ENCODE data around the gene LRRC3B. TPM values are rescaled to one million over a fixed set of nuclear protein-coding genes. Genes with fewer than 3 reads are reported as not detected.
A peak's percentile ranks its signal among the peaks of the same experiment; 100 is the strongest.

The LRRC3B gene
- not detected for total RNA-seq
- long read RNA-seq = 0 reads

GRCh38 chr3:26622621-26623418 is at the start of gene LRRC3B:
Gene LRRC3B (plus strand): TSS chr3:26622772. CDS start chr3:26709673, 86,901 bp downstream.
- Histone ChIP-seq H3K4me3 (no peak within 1 kb of the TSS), H3K27ac (no peak within 1 kb of the TSS), H3K36me3 (no peaks in the 10 kb centered on the region), H3K4me1 (no peaks in the 10 kb centered on the region), H3K27me3 (no peaks in the 10 kb centered on the region), H3K9me3 (no peaks in the 10 kb centered on the region)
- peak in 1 of 4 donors; percentile 27 for ATAC-seq
- TF ChIP-seq POLR2A (IDR thresholded peaks at IDR 0.05) = no peak
- no peak for TF ChIP-seq CTCF (IDR thresholded peaks at IDR 0.05)
- intact Hi-C loops (cut with DNase I) = no loop called here
- 5% methylated on average over 35 of the region's 72 CpGs for WGBS (ENCODE audit: insufficient coverage, low coverage, low lambda C conversion rate, missing lambda C conversion rate)
- DNase-seq = no peak

- DNase-seq (no peak), ATAC-seq (no peak)
- no peaks in the 10 kb centered on the region for H3K4me1 ChIP-seq
- H3K27ac ChIP-seq = no peak overlapping the region
- no peak for TF ChIP-seq POLR2A (IDR thresholded peaks at IDR 0.05)
- TF ChIP-seq CTCF (IDR thresholded peaks at IDR 0.05) = no peak
- H3K4me3 ChIP-seq = no peak overlapping the region
- no peaks in the 10 kb centered on the region for H3K9me3 ChIP-seq
- no peaks in the 10 kb centered on the region for H3K27me3 ChIP-seq
- intact Hi-C loops (cut with DNase I) = no loop called here
- no peaks in the 10 kb centered on the region for H3K36me3 ChIP-seq
Observed at GRCh38 chr3:26574766-26575165, 47.8 kb upstream of the LRRC3B start.

- intact Hi-C loops (cut with DNase I) = no loop called here
- Histone ChIP-seq H3K4me1 (no peaks in the 10 kb centered on the region), H3K4me3 (no peak overlapping the region), H3K9me3 (no peaks in the 10 kb centered on the region), H3K27ac (no peak overlapping the region), H3K36me3 (no peaks in the 10 kb centered on the region), H3K27me3 (no peaks in the 10 kb centered on the region)
- no peak for DNase-seq
- no peak for TF ChIP-seq CTCF (IDR thresholded peaks at IDR 0.05)
- TF ChIP-seq POLR2A (IDR thresholded peaks at IDR 0.05) = no peak
- no peak for ATAC-seq
- 29% methylated on average over 1 of the region's 1 CpG for WGBS (ENCODE audit: insufficient coverage, low coverage, low lambda C conversion rate, missing lambda C conversion rate)
Observed at GRCh38 chr3:26579116-26579515, 43.5 kb upstream of the LRRC3B start.

- WGBS (ENCODE audit: insufficient coverage, low coverage, low lambda C conversion rate, missing lambda C conversion rate) = 43% methylated on average over 3 of the region's 4 CpGs
- H3K4me3 ChIP-seq = no peak overlapping the region
- DNase-seq (no peak), ATAC-seq (no peak)
- no peaks in the 10 kb centered on the region for H3K4me1 ChIP-seq
- no peaks in the 10 kb centered on the region for H3K9me3 ChIP-seq
- TF ChIP-seq CTCF (IDR thresholded peaks at IDR 0.05) (no peak), POLR2A (IDR thresholded peaks at IDR 0.05) (no peak)
- H3K27me3 ChIP-seq = no peaks in the 10 kb centered on the region
- intact Hi-C loops (cut with DNase I) = no loop called here
- H3K27ac ChIP-seq = no peak overlapping the region
- H3K36me3 ChIP-seq = no peaks in the 10 kb centered on the region
Observed at GRCh38 chr3:26587571-26587970, 35.0 kb upstream of the LRRC3B start.

Data from right lobe of liver (tissue), 6 donors.